GM19455 (cell line): ENCODE results near the gene NOVA2.

Source experiments
- ATAC-seq: cut with Tn5 transposase; IDR thresholded peaks from one replicate; pipeline ENCODE4 v1.9.1; 2021; ENCODE audit not compliant: unreplicated experiment

Gene NOVA2

DNA sequence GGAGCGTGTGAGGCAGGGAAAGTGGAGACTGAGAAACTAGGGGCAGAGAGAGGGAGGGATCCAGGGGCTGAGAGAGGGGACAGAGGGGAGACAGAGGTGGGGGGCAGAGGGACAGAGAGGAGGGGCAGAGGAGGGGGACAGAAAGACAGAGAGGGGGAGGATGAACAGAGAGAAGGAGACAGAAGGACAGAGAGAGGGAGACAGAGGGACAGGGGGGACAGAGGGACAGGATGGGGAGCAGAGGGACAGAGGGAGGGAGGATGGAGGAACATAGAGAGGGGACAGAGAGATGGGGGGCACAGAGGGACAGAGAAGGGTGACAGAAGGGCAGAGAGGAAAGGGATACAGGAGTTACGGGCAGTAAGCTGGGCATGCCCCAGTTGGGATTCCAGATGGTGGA is 44.4 kb downstream of the NOVA2 start:
- no peak for ATAC-seq

DNA sequence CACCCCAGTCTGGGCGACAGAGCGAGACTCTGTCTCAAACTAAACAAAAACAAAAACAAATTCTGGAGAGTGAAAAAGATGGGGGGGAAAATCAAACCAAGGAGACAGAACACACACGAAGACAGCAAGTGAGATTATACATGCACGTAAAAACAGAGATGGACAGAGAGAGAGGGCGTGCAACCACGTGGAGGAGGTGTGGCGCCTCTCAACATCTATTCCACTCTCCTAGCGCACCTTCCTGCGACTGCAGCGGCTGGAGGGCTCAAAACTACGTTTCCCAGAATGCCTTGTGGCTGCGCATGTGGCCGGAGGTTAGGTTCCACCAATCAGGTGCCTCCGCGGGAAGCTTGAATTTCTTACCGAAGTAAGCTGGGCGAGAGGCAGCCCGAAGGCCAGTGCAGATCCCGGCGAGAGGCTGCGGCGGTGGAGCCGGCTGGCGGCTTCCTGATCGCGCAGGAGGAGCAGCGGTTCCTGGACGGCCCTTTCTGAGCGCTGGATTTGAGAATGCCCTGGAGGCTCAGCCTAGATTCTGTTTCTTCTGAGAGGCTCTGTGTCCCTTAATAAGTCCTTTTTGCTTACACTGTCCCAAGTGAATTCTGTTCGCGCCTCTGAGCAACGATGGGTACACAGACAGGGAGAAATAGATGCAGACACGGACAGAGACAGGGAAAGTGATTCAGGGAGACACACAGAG is 46.0 kb downstream of the NOVA2 start:
- ATAC-seq: no peak

- ATAC-seq: no peak
Observed at GRCh38 chr19:45924891-45925447, 48.7 kb downstream of the NOVA2 start.

GRCh38 chr19:45922281-45922680 is 51.4 kb downstream of the NOVA2 start:
- no peak for ATAC-seq

DNA sequence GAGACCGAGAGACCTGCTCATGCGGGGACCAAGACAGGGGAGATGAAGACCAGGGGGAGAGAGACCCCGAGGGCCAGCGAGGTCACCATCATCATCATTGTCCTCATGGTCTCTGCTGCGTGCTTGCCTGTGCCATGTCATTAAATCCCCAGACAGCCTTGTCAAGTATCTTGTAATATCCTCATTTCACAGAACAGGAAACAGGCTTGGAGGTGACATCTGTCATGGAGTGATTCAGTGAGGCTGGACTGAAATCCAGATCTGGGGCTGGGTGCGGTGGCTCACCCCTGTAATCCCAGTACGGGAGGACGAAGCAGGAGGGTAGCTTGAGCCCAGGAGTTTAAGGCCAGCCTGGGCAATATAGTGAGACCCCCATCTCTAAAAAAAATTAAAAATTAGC is 53.2 kb downstream of the NOVA2 start:
- no peak for ATAC-seq

DNA sequence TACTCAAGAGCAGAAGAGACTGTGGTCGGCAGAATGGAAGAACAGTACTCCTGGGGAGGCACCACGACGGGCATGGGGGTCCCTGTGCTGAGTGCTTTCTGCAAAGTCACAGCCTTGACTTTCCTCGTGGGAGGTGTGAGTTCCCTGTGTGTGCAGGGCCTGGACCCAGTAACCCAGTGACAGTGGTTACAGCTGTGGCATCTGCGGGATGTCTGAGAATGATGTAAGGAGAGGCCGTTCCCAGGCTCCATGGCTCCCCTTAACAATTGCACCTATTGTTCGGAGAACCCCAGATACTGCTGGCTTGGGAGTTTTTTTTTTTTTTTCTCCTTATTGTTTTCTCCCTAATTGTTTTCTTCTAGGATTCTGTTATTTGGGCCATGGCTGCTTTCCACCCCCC is 54.0 kb downstream of the NOVA2 start:
- ATAC-seq: no peak

- no peak for ATAC-seq
Observed at GRCh38 chr19:45918721-45919120, 54.9 kb downstream of the NOVA2 start.

- no peak for ATAC-seq
Observed at GRCh38 chr19:45917421-45918091, 56.1 kb downstream of the NOVA2 start.

DNA sequence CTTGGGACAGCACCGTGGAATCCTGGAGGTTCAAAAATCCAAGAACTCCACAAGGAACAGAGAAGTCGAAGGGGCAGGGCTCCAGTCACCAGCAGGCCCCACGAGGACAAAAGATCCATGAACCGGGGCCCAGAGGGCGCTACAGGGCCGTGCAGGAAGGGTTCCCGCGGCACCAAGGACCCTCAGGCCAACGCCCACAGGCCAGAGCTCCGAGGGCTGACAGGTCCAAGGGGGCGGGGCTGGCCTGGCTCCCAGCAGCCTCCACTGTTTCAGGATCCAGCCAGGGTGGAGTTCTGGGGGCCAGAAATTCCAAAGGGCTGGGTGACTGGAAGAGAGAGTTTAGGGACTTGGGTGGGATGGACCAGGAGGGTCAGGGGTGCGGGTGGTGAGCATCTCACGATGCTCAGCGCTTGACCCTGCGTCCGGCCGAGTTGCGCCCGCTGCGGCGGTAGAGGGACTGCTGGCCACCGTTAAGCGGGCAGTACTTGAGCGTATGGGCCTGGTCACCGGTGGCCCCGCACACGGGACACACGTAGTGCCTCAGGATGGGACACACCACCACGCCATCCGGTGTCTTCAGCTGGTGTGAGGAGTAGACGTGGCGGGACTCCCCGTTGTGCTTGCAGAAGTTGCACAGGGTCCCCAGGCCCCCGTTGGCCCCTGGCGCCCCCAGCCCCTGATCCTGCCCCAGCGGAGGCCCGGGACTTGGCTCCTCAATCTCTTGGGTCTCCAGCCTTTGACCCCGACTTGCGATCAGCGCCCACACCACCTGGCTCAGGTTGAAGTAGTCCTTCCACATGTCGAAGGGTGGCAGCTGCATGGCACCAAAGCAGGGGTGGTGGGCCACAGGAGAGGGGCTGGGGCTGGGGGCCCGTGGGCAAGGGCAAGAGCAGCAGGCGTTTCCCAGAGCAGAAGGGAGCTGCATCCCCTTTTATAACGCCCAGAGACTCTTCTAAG is 59.5 kb downstream of the NOVA2 start, which contains the start of gene NANOS2:
TSS of gene NANOS2 (minus strand) at position 905 of the 957 bp plus-strand sequence. CDS start at position 820, 85 bp downstream.
- ATAC-seq: no peak

DNA sequence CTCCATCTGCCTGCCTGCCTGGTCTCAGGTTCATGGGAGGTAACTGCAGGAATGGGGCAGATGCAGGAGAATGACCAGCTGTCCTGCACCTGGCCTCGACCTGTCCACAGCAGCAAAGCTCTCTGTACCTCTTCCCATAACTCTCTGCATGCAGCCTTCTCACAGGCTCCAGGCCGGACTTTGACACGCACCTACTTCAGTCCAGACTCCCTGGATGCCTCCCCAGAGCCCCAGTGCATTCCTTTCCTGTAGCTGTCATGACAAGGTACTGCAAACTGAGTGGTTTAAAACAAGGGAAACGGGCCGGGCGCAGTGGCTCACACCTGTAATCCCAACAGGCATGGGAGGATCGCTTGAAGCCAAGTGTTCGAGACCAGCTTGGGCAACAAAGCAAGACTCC is 62.4 kb downstream of the NOVA2 start:
- ATAC-seq: no peak

DNA sequence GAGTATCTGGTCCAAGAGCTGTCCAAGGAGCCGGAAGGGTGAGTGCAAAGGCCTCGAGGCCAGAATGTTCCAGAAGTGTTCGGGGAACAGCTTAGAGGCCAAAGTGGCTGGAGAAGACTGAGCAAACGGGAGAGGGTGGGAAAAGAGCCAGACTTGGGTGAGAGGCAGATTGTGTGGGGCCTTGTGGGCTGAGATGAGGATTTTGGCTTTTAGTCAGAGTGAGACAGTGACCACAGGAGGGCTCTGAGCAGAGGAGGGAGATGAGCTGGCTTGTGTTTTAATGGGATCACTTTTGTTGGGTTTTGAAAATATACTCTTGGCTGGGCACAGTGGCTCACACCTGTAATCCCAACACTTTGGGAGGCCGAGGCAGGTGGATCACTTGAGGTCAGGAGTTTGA is 64.7 kb downstream of the NOVA2 start:
- no peak for ATAC-seq

GRCh38 chr19:45906221-45906620 is 67.4 kb downstream of the NOVA2 start:
- ATAC-seq: no peak

DNA sequence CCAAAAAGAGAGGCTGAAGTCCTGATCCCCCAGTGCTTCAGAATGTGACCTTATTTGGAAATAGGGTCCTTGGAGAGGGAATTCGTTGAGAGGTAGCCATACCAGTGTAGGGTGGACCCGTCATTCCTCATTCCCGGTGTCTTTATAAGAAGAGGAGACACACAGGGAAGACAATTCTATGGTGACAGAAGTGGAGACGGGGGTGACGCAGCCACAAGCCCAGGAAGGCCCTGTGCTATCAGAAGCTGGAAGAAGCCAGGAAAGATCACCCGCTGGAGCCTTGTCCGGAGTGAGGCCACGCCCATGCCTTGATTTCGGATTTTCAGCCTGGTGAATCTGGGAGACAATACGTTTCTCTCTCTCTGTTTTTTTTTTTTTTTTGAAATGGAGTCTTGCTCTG is 68.7 kb downstream of the NOVA2 start:
- no peak for ATAC-seq

GRCh38 chr19:45902651-45903625 is 70.7 kb downstream of the NOVA2 start:
- ATAC-seq: peak; percentile 84

DNA sequence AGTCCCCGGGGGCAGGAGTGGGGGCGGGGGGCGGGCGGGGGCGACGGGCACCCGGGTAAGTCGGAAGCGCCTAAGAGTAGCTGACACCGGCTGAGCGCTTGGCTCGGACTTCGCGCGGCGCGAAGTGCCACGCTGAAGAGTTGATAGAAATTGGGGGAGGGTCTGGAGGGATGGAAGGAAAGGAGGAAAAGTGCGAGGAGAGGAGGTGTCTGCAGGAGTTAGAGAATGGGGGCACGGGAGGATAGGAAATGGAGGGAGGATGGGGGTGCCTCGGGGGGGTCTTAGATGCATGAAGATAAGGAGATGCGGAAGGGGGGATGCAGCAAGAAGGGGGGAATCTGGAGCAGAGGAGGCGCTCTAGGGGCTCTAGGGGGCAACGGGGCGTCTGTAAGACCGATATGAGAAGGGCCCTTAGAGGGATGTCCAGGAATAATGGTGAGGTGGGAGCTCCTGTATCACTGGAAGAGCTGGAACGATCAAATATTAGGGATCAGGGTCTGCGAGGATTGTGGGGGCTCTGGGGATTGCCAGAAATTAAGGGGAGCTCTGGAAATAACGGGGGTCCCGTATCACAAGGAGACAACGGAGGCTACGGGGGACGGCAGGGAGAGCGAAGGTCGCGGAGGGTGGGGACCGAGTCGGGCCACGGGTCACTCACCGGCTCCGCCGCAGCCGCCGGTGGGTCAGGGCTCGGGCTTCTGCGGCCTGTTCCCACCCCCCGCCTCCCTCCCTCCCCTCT is 71.6 kb downstream of the NOVA2 start, which contains the start of gene MYPOP:
TSS of gene MYPOP (minus strand) at position 702 of the 739 bp plus-strand sequence. CDS start 840 bp downstream, outside the sequence.
- no peak for ATAC-seq

GRCh38 chr19:45901432-45901911 is 72.2 kb downstream of the NOVA2 start:
- no peak for ATAC-seq

DNA sequence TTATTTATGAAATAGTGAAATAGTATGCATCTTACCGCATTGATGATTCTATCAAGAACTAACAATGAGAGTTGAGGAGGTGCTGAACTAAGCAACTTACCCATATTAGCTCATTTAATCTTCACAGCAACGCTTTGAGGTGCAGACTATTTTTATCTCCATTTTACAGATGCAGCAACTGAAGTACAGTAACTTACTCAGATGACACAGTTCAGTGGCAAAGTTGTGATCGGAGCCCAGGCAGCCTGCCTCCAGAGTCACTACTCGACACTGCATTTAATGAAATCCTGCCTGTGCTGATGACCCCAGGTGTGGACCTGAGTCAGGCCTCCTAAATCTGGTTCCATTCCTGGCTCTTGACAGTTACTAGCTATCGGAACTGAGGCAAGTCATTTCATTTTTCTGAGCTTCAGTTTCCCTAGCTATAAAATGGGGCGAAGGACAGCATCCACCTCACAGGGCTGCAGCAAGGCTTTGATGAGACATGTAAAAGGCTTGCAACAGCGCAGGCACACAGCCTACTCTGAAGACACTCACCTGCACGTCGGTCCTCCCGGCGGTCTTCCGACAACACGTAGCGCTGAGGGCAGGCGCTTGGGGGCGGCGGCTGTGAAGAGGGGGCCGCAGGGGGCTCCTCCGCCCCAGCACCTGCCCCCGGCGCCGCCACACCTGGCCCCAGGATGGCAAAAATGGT is 72.8 kb downstream of the NOVA2 start:
- no peak for ATAC-seq

- no peak for ATAC-seq
Observed at GRCh38 chr19:45899919-45900589, 73.6 kb downstream of the NOVA2 start.
